ENCODE results near the gene GNB1.

GRCh38 chr1:1794999-1795398, 95.9 kb downstream of the GNB1 start:
- no peak for TF ChIP-seq FOXA1 (IDR thresholded peaks at IDR 0.05)
- no peak for TF ChIP-seq L3MBTL2 (conservative IDR thresholded peaks at IDR 0.05)
- TF ChIP-seq NFRKB (IDR thresholded peaks at IDR 0.05): no peak
